ENCODE measurements around the gene CAND2. TPM values are rescaled to one million over a fixed set of nuclear protein-coding genes. Genes with fewer than 3 reads are reported as not detected.
"Not testable (repeated sequence)": the region's sequence is repeated elsewhere in the genome, so short reads cannot be mapped to it uniquely, and the experiment has no call there.

The CAND2 gene
- total RNA-seq, 1 donor, result 0.84 TPM

GRCh38 chr3:12868039-12869034, 71.9 kb downstream of the CAND2 start:
- Histone ChIP-seq H3K4me3 (ENCODE audit: low read length) (peak overlapping the region; percentile 13), H3K4me1 (ENCODE audit: insufficient read depth, low read length) (peaks cover 19% of the 10 kb centered on the region), H3K9me3 (ENCODE audit: low read depth, low read length) (no peaks in the 10 kb centered on the region), H3K27me3 (ENCODE audit: insufficient read depth, low read length) (peaks cover 9% of the 10 kb centered on the region)

- Histone ChIP-seq H3K27me3 (ENCODE audit: insufficient read depth, low read length) (peaks cover 9% of the 10 kb centered on the region), H3K4me1 (ENCODE audit: insufficient read depth, low read length) (peaks cover 19% of the 10 kb centered on the region), H3K4me3 (ENCODE audit: low read length) (no peak overlapping the region), H3K9me3 (ENCODE audit: low read depth, low read length) (no peaks in the 10 kb centered on the region)
These were observed 72.6 kb downstream of the CAND2 start for GRCh38 chr3:12869035-12869621.

GRCh38 chr3:12870942-12871341, 74.5 kb downstream of the CAND2 start:
- no peak overlapping the region for H3K4me3 ChIP-seq (ENCODE audit: low read length)
- peaks cover 22% of the 10 kb centered on the region for H3K4me1 ChIP-seq (ENCODE audit: insufficient read depth, low read length)
- H3K27me3 ChIP-seq (ENCODE audit: insufficient read depth, low read length), result peaks cover 9% of the 10 kb centered on the region
- no peaks in the 10 kb centered on the region for H3K9me3 ChIP-seq (ENCODE audit: low read depth, low read length)

GRCh38 chr3:12871404-12871983, 75.0 kb downstream of the CAND2 start:
- Histone ChIP-seq H3K27me3 (ENCODE audit: insufficient read depth, low read length) (peaks cover 9% of the 10 kb centered on the region), H3K9me3 (ENCODE audit: low read depth, low read length) (no peaks in the 10 kb centered on the region), H3K4me3 (ENCODE audit: low read length) (no peak overlapping the region), H3K4me1 (ENCODE audit: insufficient read depth, low read length) (peaks cover 24% of the 10 kb centered on the region)

- H3K4me3 ChIP-seq (ENCODE audit: low read length), result no peak overlapping the region
- no peaks in the 10 kb centered on the region for H3K9me3 ChIP-seq (ENCODE audit: low read depth, low read length)
- peaks cover 6% of the 10 kb centered on the region for H3K4me1 ChIP-seq (ENCODE audit: insufficient read depth, low read length)
- no peaks in the 10 kb centered on the region for H3K27me3 ChIP-seq (ENCODE audit: insufficient read depth, low read length)
These were observed 79.7 kb downstream of the CAND2 start for GRCh38 chr3:12875857-12876836.

- no peaks in the 10 kb centered on the region for H3K9me3 ChIP-seq (ENCODE audit: low read depth, low read length)
- peaks cover 6% of the 10 kb centered on the region for H3K4me1 ChIP-seq (ENCODE audit: insufficient read depth, low read length)
- H3K4me3 ChIP-seq (ENCODE audit: low read length), result no peak overlapping the region
- no peaks in the 10 kb centered on the region for H3K27me3 ChIP-seq (ENCODE audit: insufficient read depth, low read length)
These were observed 80.6 kb downstream of the CAND2 start for GRCh38 chr3:12877040-12877439.

GRCh38 chr3:12878141-12878574, 81.7 kb downstream of the CAND2 start:
- no peaks in the 10 kb centered on the region for H3K9me3 ChIP-seq (ENCODE audit: low read depth, low read length)
- no peaks in the 10 kb centered on the region for H3K27me3 ChIP-seq (ENCODE audit: insufficient read depth, low read length)
- H3K4me1 ChIP-seq (ENCODE audit: insufficient read depth, low read length), result peaks cover 6% of the 10 kb centered on the region
- no peak overlapping the region for H3K4me3 ChIP-seq (ENCODE audit: low read length)

GRCh38 chr3:12878758-12879157, 82.3 kb downstream of the CAND2 start:
- H3K4me1 ChIP-seq (ENCODE audit: insufficient read depth, low read length); H3K4me3 ChIP-seq (ENCODE audit: low read length); H3K27me3 ChIP-seq (ENCODE audit: insufficient read depth, low read length); H3K9me3 ChIP-seq (ENCODE audit: low read depth, low read length): not testable (repeated sequence)

- Histone ChIP-seq H3K4me1 (ENCODE audit: insufficient read depth, low read length) (peaks cover 6% of the 10 kb centered on the region), H3K9me3 (ENCODE audit: low read depth, low read length) (no peaks in the 10 kb centered on the region), H3K4me3 (ENCODE audit: low read length) (no peak overlapping the region), H3K27me3 (ENCODE audit: insufficient read depth, low read length) (no peaks in the 10 kb centered on the region)
These were observed 82.8 kb downstream of the CAND2 start for GRCh38 chr3:12879191-12879815.

- H3K9me3 ChIP-seq (ENCODE audit: low read depth, low read length); H3K27me3 ChIP-seq (ENCODE audit: insufficient read depth, low read length); H3K4me3 ChIP-seq (ENCODE audit: low read length): not testable (repeated sequence)
- H3K4me1 ChIP-seq (ENCODE audit: insufficient read depth, low read length), result peaks cover 10% of the 10 kb centered on the region
These were observed 85.4 kb downstream of the CAND2 start for GRCh38 chr3:12881858-12882257.

- no peaks in the 10 kb centered on the region for H3K27me3 ChIP-seq (ENCODE audit: insufficient read depth, low read length)
- H3K4me3 ChIP-seq (ENCODE audit: low read length), result no peak overlapping the region
- H3K4me1 ChIP-seq (ENCODE audit: insufficient read depth, low read length), result peaks cover 10% of the 10 kb centered on the region
- H3K9me3 ChIP-seq (ENCODE audit: low read depth, low read length), result no peaks in the 10 kb centered on the region
These were observed 86.1 kb downstream of the CAND2 start for GRCh38 chr3:12882336-12883310.

- H3K4me3 ChIP-seq (ENCODE audit: low read length), result no peak overlapping the region
- H3K9me3 ChIP-seq (ENCODE audit: low read depth, low read length), result no peaks in the 10 kb centered on the region
- peaks cover 10% of the 10 kb centered on the region for H3K4me1 ChIP-seq (ENCODE audit: insufficient read depth, low read length)
- H3K27me3 ChIP-seq (ENCODE audit: insufficient read depth, low read length), result no peaks in the 10 kb centered on the region
These were observed 87.8 kb downstream of the CAND2 start for GRCh38 chr3:12884186-12884680.

Measured in mononuclear cell (primary cell).